Suppressor macrophage treated with lipopolysaccharide for 1 hour (primary cell): ENCODE measurements around the gene ATF1.
A peak's percentile ranks its signal among the peaks of the same experiment; 100 is the strongest.
"Not testable (repeated sequence)": the region's sequence is repeated elsewhere in the genome, so short reads cannot be mapped to it uniquely, and the experiment has no call there.

Experiments used
- DNase-seq, 3 donors: peaks; one replicate each; pipeline ENCODE4 v3.0.0-alpha.2; 2020 to 2022

Gene ATF1

DNA sequence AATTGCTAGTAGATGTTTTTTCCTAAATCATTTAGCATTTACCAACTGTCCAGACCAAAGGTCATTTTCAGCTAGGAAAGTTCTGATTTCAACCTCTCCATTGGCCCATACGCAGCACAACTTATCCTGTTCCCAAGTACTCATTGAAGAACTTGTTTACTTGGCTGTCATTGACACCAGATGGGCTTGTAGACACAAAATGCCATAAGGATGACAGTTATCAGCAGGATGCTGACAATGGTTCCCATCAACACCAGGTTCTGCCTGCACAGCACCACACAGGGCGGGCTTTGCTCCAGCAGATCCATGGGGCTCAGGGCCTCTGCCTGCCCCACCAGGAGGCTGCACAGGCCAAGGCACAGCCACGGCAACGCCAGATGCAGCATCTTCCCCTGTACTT, 42.3 kb downstream of the ATF1 start:
- no peak for DNase-seq

GRCh38 chr12:50809131-50809530, 45.2 kb downstream of the ATF1 start:
- DNase-seq = not testable (repeated sequence)

GRCh38 chr12:50814921-50815320, 51.0 kb downstream of the ATF1 start:
- DNase-seq = not testable (repeated sequence)

DNA sequence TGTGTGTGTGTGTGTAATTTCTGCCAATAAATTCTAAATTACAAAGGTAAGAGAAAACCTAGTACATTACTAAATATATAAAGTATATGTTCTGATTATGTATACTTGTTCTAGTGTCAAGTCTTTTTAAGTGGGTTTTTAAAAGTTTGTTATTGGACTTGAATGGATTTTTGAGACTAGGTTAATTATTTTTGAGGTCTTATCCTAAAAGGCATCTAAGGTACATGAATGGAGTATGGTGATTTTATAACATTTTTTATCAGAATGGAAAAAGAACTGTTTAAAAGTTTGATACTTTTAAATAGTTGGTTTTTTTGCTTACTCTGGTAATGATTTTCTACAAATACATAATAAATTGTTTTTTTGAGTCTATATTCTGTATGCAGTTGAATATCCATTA, 56.3 kb downstream of the ATF1 start:
- no peak for DNase-seq

GRCh38 chr12:50822082-50822481, 58.2 kb downstream of the ATF1 start:
- no peak for DNase-seq

DNA sequence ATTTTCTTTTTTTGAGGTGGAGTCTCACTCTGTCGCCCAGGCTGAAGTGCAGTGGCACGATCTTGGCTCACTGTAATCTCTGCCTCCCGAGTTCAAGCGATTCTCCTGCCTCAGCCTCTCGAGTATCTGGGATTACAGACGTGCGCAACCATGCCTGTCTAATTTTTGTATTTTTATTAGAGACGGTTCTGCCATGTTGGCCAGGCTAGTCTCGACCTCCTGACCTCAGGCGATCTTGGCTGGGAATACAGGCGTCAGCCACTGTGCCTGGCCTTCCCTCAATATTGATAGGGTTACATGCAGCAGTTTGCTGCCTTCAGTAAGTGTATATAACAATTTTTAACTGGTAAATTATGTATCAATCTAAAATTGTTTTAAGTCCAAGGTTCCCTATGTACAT, 59.8 kb downstream of the ATF1 start:
- not testable (repeated sequence) for DNase-seq

DNA sequence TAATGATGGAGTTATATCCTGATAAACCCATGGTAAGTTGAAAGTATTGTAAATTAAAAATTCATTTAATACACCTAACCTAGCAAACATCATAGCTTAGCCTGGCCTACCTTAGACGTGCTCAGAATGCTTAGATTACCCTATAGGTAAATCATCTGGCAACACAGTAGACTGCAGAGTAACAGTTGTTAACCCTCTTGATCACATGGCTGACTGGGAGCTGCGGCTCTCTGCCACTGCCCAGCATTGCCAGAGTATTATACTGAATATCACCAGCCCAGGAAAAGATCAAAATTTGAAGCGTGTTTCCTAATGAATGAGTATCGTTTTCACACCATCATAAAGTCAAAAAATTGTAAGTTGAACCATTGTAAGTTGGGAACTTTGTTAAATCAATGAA, 61.0 kb downstream of the ATF1 start:
- DNase-seq = no peak

DNA sequence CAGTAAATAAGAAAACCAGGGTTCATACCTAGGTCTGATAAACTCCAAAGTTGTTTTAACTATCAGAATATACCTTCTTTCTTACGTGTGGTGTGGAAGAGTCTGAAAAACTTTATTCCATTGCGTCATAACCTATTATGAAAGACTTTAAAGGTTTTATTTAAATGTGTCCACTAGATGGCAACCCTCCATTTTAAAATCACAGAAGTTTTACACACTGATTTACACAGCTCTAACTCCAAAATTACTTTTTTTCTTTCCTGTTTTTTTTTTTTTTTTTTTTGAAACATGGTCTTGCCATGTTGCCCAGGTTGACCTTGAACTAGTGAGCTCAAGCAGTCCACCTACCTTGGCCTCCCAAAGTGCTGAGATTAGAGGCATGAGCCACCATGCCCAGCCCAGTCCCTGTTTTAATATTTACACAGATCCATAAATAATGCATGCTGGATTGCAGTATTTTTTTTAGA, 61.5 kb downstream of the ATF1 start:
- DNase-seq = peak; percentile 59 to 89 (median 83)

GRCh38 chr12:50828121-50828520, 64.2 kb downstream of the ATF1 start:
- no peak for DNase-seq

DNA sequence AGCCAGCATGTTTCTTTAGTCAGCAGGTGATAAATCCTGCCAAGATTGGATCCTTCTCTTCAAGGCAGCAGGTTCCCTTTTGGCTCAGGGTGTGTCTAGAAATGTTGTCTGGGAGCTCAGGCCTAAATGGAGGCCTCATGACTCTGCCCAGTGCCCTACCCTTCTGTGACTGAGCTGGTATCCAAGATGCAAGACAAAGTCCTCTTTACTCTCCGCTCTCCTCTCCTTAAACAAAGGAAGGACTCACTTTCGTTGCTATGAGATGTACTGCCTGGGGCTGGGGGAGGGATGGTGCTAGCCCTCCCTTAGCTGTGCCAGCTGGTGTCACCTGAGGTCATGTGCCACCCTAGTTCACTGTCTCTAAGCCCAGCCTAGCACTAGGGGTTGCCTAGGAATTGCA, 65.0 kb downstream of the ATF1 start:
- DNase-seq = no peak

- DNase-seq = not testable (repeated sequence)
Measured at GRCh38 chr12:50833801-50834200, 69.9 kb downstream of the ATF1 start.

DNA sequence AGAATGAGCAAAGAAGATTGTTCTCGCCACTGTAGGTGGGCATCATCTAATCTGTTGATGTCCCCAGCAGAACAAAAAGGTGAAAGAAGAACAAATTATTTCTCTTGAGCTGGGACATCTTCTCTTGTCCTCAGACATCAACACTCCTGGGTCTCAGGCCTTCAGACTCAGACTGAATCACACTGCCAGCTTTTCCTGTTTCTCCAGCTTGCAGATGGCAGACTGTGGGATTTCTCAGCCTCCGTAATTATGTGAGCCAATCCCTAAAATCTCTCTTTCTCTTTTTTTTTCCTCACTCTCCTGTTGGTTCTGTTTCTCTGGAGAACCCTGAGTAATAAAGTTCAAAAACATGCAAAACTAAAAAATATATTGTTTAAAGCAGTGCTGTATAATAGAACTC, 75.1 kb downstream of the ATF1 start:
- DNase-seq = no peak

DNA sequence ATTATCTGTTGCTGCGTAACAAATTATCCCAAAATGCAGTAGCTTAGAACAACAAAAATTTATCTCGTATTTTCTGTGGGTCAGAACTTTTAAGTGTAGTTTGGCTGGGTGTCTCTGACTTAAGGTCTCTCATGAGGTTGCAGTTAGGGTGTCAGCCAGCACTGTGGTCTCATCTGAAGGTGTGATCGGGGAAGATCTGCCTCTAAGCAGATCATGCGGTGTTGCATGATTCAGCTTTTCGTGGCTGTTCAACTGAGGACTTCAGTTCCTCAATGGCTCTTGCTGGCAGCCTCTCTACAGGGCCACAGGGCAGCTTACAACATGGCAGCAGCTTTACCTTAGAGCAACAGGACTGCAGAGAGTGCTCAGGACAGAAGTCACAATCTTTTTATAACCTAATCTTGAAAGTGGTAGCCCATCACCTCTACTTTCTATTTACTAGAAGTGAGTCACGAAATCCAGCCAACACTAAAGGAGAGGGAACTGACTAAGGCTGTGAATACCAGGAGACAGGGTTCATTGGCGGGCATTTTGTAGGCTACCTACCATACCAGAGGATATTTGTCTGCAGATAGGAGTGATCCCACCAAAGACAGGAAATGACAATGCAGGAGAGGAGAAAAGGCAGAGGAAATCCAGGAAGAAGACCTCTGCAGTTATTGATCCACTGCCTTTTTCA, 77.0 kb downstream of the ATF1 start:
- no peak for DNase-seq

DNA sequence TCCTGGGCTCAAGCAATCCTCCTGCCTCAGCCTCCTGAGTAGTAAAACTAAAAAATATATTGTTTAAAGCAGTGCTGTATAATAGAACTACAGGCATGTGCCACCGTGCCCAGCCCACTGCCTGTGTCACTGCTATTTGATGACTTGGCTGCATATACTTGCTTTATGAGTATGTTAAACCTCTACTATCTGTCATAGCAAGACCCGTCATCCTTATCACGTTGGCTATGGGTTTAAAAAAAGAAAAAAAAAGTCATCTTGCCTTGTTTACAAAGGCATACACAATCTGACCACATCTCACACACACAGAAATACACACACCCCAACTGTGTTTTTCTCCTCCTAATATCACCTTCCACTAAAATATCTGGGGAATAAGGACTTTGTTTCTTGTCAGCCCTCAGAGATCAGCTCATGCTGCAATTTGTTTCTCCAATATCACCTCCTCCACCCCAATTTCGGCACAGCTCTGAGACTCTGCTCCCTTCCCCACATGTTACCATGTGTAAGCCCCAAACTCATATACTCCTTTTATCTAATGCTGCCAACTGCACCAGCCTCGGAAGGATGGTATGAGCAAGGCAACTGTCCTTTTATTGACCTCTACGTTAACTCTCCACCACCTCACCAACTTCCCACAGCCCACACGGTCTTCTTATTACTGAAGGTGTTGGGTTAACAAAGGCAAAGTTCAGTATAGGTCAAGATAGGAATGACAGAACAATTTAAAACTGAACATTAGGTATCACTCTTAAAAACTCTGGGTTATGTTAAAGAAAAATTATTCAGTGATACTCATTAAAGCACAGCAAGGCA, 78.0 kb downstream of the ATF1 start:
- no peak for DNase-seq

- peak in 1 of 3 donors; percentile 20 for DNase-seq
Measured at GRCh38 chr12:50842637-50843493, 79.0 kb downstream of the ATF1 start, which contains the start of gene TMPRSS12. Gene TMPRSS12, plus strand, starts transcription at chr12:50842926. Its CDS starts 39 bp downstream, at chr12:50842965.

DNA sequence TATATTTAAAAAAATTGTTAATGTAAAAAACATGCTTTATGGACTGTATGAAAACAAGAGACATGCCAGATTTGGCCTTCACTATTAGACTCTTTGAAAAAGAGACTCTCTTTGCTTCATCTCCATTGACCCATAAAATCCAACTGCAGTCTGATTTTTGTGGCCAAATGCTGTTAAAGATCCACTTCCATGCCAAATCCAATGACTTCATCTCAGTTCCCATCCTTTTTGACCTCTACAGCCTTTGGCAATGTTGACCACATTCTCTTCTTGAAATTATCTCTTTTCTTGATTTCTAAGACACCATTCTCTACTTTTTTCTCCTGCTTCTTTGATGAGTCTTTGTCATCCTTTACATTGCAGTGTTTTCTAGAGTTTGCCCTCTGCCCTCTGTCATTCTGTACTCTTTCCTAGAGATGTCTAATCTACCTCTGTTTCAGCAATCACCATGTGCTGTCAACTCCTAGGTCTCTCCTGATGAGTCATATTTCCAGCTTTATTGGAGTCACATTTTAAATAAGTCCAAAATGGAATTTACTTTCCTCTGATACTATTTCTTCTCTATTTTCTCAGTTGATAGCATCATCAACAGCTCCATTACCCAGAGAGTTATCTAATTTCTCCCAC, 81.2 kb downstream of the ATF1 start:
- no peak for DNase-seq

DNA sequence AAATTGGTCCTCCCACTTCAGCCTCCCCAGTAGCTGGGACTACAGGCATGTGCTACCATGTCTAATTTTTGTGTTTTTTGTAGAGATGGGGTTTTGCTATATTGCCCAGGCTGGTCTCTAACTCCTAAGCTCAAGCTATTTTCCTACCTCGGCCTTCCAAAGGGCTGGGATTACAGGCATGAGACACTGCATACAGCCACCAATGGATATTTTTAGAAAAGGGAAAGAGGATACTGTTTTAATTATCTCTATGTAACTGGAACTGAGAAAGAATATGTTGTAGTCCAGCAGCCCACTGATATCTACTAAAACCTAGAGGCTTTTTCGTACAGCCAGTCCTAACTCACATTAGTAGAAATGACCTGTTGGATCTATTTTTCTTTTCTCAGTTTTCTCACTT, 85.1 kb downstream of the ATF1 start:
- no peak for DNase-seq

DNA sequence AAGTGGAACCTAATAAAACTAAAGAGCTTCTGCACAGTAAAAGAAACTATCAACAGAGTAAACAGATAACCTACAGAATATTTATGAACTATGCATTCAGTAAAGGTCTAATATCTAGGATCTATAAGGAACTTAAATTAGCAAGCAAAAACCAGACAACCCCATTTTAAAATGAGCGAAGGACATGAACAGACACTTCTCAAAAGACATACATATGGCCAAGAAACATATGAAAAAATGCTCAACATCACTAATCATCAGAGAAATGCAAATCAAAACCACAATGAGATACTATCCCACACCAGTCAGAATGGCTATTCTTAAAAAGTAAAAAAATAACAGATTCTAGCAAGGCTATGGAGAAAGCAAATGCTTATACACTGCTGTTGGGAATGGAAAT, 91.3 kb downstream of the ATF1 start:
- not testable (repeated sequence) for DNase-seq

GRCh38 chr12:50855679-50856078, 91.8 kb downstream of the ATF1 start:
- DNase-seq = not testable (repeated sequence)

- no peak for DNase-seq
Measured at GRCh38 chr12:50859621-50860310, 95.9 kb downstream of the ATF1 start.

DNA sequence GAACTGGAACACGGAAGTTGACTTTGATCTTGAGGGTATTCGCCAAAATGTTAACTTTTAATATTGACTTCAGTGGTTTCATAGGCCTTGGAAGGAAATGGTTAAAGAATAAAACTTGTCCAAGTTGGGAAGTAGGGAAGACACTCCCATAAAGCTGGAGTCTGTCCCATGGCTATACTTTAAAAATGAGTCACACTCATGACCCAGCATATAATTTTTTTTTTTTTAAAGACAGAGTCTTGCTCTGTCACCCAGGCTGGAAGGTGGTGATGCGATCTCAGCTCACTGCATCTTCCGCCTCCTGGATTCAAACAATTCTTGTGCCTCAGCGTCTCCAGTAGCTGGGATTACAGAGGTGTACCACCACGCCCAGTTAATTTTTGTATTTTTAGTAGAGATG, 98.4 kb downstream of the ATF1 start:
- peak; percentile 9 to 28 (median 20) for DNase-seq

- no peak for DNase-seq
Measured at GRCh38 chr12:50865266-50865665, 101.4 kb downstream of the ATF1 start.
